Adrenal gland (tissue), 12 donors: ENCODE data around the gene CAMTA1. TPM values are rescaled to one million over a fixed set of nuclear protein-coding genes. Genes with fewer than 3 reads are reported as not detected.
A peak's percentile ranks its signal among the peaks of the same experiment; 100 is the strongest.

Source experiments
- DNase-seq, 7 donors: peaks; one replicate each; pipeline ENCODE4 v3.0.0-alpha.2; 2019 to 2020
- H3K27ac ChIP-seq, 5 donors: fragments of 200-600 bp; sonication (generic) in 4 of 5; 1 replicate in 3 of 5; 2 replicates in 2 of 5; pipeline versions ENCODE4 v1.5.1 to v1.8.0; 2016 to 2020; ENCODE audit warnings: mild to moderate bottlenecking in 1 of 5
- H3K27me3 ChIP-seq: fragments of 200-600 bp; 2 replicates; pipeline ENCODE4 v1.8.0; 2021
- H3K36me3 ChIP-seq, 2 donors: fragments of 200-600 bp; replicated peaks in 1 of 2; 1 replicate in 1 of 2; 2 replicates in 1 of 2; pipeline versions ENCODE4 v1.5.1 to v1.8.0; 2018 to 2022
- H3K4me1 ChIP-seq, 2 donors: fragments of 200-600 bp; replicated peaks in 1 of 2; 1 replicate in 1 of 2; 2 replicates in 1 of 2; pipeline versions ENCODE4 v1.5.1 to v1.8.0; 2018 to 2021
- H3K4me3 ChIP-seq, 4 donors: fragments of 200-600 bp; sonication (generic) in 3 of 4; one replicate each; pipeline ENCODE4 v1.5.1; 2016 to 2018
- H3K9me3 ChIP-seq, 3 donors: fragments of 200-600 bp; sonication (generic) in 1 of 3; replicated peaks in 1 of 3; 1 replicate in 2 of 3; 2 replicates in 1 of 3; pipeline versions ENCODE4 v1.5.1 to v1.8.0; 2016 to 2021
- CTCF ChIP-seq, 6 experiments: fragments of 450-650 bp in 4 of 6; fragments of 200-600 bp in 2 of 6; sonication (generic) in 1 of 6; IDR thresholded peaks; 1 replicate in 5 of 6; 2 replicates in 1 of 6; pipeline versions ENCODE4 v1.5.1 to v1.8.0; 2016 to 2021; ENCODE audit warnings: antibody characterized with exemption in 6 of 6, mild to moderate bottlenecking in 2 of 6, moderate library complexity in 1 of 6
- POLR2A ChIP-seq, 2 donors: fragments of 450-650 bp; IDR thresholded peaks; one replicate each; pipeline ENCODE4 v1.6.1; 2017; ENCODE audit warnings: antibody characterized with exemption in 2 of 2, mild to moderate bottlenecking in 2 of 2, moderate library complexity in 1 of 2
- WGBS, 4 donors: extraction: QIAGEN DNeasy Blood & Tissue Kit in 2 of 4; methylation state at CpG; one replicate each; pipeline versions ENCODE4 v1.1.5 to v1.1.7; 2013 to 2017; 5-methylcytosine and 5-hydroxymethylcytosine counted together
- intact Hi-C, 2 donors: fragments of 100-400 bp; cut with DNase I; formaldehyde crosslinking; loops; one replicate each; pipeline versions ENCODE4 v1.14.1 to v1.15.0; 2022 to 2023
- polyA plus RNA-seq, 3 donors: library from polyadenylated mRNA; stranded (reverse); fragments of 200-250 nt in 2 of 3; fragments of 350-450 nt in 1 of 3; fragmentation: Illumina TruSeq in 1 of 3; extraction: RNeasy Lipid Tissue Mini Kit (QIAGEN cat#74804) in 1 of 3; gene quantifications; one replicate each; pipeline ENCODE4 v1.2.3, GENCODE V29; 2013 to 2014
- total RNA-seq, 9 donors: library from RNA; depleted of rRNA in 4 of 9; stranded (reverse); fragments of >200 nt in 4 of 9; fragments of 120-200 nt in 1 of 9; fragmentation: NEBNext Ultra II Directional in 1 of 9; extraction: Animal tissue kit (Norgen Biotek cat#: 25700) in 1 of 9; gene quantifications; one replicate each; pipeline versions ENCODE4 v1.1.0 to v1.2.4, GENCODE V29; 2013 to 2023
- donor health status: healthy with polysubstance abuse.
- donor health status: Bipolar disorder and iron deficiency.
- donor health status: DM: yes; HTN: yes; CAD: no.
- donor health status: DM: no; HTN: no; CAD: no.
- donor health status: DM: no; HTN: no; CAD: no.
- donor health status: DM: yes; HTN: yes; CAD: no.

CAMTA1 gene
- total and polyA plus RNA-seq, 12 donors = 62.9 to 141 (median 96.9) TPM

DNA sequence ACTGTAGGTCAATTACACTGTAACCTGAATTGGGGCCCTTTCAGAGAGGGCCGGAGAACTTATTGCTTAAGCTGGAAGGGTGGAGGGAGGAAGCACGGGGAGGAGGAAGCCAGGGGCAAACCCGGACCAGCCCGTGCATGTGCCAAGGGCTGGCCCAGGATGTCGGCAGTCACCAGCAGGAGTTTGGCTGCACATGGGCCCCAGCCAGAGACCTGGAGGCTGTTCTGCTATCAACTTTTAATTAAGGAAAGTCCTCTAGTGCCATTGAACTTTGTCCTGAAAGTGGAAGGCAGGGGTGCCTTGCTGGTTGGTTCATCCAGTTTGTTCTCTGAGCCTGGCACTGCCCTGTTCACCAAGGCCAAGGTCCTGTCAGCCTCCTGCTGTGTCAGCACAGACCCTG is 785.1 kb downstream of the CAMTA1 start:
- TF ChIP-seq POLR2A (IDR thresholded peaks at IDR 0.05) = no peak
- TF ChIP-seq CTCF (IDR thresholded peaks at IDR 0.05) = no peak
- DNase-seq = no peak
- Histone ChIP-seq H3K4me1 (no peaks in the 10 kb centered on the region), H3K36me3 (no peaks in the 10 kb centered on the region), H3K4me3 (no peak overlapping the region), H3K27ac (peak overlapping the region in 1 of 5 donors; percentile 29), H3K27me3 (no peaks in the 10 kb centered on the region), H3K9me3 (no peaks in the 10 kb centered on the region)
- WGBS, 4 donors = 64 to 92% (median 87%) methylated on average over 5 of the region's 5 CpGs
- intact Hi-C loops = no loop called here

DNA sequence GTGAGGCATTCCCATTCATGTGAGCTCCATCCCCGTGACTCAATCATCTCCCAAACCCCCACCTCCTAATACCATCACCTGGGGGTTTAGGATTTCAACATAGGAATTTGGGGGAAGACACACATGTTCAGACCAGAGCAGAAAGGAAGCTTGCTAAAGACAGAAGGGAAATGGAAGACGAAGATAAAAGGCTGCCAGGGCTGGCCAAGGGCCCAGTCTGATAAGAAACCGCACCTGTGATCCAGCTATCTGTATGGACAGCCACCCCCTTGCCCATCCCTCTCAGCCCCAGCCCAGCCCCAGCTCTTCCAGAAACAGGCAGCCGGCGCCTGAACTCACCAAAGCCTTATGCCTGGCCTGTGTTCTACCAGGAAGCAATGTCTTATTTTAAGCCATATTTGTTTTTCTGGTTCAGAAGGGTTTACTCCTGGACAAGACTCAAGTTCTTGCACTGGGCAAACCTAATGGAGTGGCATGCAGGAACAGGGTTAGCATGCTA is 787.4 kb downstream of the CAMTA1 start:
- no peak for DNase-seq
- no peaks in the 10 kb centered on the region for H3K27me3 ChIP-seq
- no peaks in the 10 kb centered on the region for H3K9me3 ChIP-seq
- WGBS, 4 donors = 54 to 59% (median 56%) methylated on average over 5 of the region's 5 CpGs
- no peak overlapping the region for H3K4me3 ChIP-seq
- H3K36me3 ChIP-seq = no peaks in the 10 kb centered on the region
- no peak overlapping the region for H3K27ac ChIP-seq
- H3K4me1 ChIP-seq = no peaks in the 10 kb centered on the region
- TF ChIP-seq CTCF (IDR thresholded peaks at IDR 0.05) (no peak), POLR2A (IDR thresholded peaks at IDR 0.05) (no peak)
- intact Hi-C loops = no loop called here

DNA sequence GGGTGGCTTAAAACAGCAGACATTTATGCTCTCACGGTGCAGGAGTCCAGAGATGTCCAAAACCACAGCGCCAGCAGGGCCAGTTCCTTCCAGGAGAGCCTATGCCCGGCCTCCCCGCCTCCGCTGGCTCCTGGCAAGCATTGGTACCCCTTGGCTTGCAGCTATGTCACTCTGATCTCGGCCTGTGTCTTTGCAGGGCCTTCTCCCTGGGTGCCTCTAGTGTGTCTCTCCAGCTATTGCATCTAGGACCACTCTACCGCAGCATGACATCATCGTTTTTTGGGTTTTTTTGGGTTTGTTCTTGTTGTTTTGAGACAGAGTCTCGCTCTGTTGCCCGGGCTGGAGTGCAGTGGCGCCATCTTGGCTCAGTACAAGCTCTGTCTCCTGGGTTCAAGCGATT is 788.2 kb downstream of the CAMTA1 start:
- 89 to 95% (median 93%) methylated on average over 12 of the region's 12 CpGs for WGBS, 4 donors
- H3K27me3 ChIP-seq = no peaks in the 10 kb centered on the region
- H3K9me3 ChIP-seq = no peaks in the 10 kb centered on the region
- TF ChIP-seq CTCF (IDR thresholded peaks at IDR 0.05) (no peak), POLR2A (IDR thresholded peaks at IDR 0.05) (no peak)
- intact Hi-C loops = no loop called here
- no peaks in the 10 kb centered on the region for H3K4me1 ChIP-seq
- no peaks in the 10 kb centered on the region for H3K36me3 ChIP-seq
- no peak overlapping the region for H3K4me3 ChIP-seq
- DNase-seq = no peak
- H3K27ac ChIP-seq = no peak overlapping the region

DNA sequence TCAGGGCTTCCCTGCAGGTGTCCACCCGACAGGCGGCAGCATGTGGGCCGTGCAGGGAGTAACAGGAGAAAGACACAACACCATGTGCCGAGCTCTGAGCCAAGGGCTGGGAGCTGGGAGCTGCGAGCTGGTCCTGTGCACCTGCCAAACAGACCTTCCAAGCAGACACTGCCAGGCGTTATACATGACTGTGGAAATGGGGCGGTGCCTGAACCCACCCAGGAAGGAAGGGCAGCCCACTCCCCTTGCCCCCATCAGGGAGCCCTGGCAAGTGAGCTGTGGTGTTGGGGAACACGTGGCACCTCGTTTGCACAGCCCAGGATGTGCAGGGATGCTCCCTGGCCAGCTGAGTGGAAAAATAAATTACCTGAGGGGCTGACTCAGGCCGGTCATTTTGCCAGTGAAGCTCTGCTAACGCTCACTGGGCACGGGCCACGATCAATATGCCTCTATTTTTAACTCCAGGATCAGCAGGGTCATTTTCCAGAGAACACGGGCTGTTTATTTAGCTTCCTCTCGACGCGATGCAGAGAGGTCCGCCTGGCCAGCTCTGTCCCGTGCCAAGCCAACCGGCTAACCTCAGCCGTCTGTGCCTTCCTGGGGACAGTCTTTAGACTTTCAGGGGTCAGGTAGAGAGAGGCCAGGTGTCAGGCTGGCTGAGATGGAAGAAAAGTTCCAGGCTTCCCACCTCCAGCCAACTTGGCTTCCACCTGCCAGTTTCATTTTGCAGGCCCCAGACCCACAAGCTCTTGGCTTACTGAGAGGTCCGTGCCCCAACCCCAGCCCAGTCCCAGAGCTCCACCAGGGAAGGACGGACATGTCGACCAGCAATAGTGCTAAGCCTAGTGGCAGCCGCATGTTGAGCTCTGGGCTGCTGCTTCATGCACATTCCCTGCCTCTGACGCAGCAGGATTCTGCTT is 789.1 kb downstream of the CAMTA1 start:
- peak overlapping the region in 2 of 5 donors; percentile 21 to 45 for H3K27ac ChIP-seq
- TF ChIP-seq CTCF (IDR thresholded peaks at IDR 0.05) (no peak), POLR2A (IDR thresholded peaks at IDR 0.05) (no peak)
- no peaks in the 10 kb centered on the region for H3K27me3 ChIP-seq
- no peak overlapping the region for H3K4me3 ChIP-seq
- intact Hi-C loops = no loop called here
- H3K36me3 ChIP-seq = no peaks in the 10 kb centered on the region
- no peaks in the 10 kb centered on the region for H3K4me1 ChIP-seq
- DNase-seq = peak in 2 of 7 donors; percentile 25 to 62
- WGBS, 4 donors = 57 to 69% (median 67%) methylated on average over 19 to 26 of the region's 26 CpGs
- H3K9me3 ChIP-seq = no peaks in the 10 kb centered on the region
